ENCODE measurements around the gene KSR1.

DNA sequence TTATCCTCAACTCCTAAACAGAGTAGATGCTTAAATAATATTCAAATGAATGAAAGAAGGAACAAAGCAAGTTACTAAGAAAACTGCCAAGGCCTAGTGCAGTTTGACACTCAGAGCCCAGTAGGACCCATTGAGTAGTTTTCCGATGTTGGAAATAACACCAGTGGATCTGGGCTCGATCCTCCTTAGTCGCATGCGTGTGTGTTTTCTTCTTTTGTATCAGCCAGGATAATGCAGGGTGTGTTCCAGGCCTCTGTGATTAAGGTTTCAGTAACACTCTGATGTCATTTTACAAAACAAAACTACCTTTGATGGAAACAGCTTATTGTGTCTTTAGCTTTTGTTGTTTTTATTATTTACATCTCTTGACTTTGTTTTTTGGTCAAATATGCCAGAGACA, 24.5 kb downstream of the KSR1 start:
- TF ChIP-seq, protein P1, sequence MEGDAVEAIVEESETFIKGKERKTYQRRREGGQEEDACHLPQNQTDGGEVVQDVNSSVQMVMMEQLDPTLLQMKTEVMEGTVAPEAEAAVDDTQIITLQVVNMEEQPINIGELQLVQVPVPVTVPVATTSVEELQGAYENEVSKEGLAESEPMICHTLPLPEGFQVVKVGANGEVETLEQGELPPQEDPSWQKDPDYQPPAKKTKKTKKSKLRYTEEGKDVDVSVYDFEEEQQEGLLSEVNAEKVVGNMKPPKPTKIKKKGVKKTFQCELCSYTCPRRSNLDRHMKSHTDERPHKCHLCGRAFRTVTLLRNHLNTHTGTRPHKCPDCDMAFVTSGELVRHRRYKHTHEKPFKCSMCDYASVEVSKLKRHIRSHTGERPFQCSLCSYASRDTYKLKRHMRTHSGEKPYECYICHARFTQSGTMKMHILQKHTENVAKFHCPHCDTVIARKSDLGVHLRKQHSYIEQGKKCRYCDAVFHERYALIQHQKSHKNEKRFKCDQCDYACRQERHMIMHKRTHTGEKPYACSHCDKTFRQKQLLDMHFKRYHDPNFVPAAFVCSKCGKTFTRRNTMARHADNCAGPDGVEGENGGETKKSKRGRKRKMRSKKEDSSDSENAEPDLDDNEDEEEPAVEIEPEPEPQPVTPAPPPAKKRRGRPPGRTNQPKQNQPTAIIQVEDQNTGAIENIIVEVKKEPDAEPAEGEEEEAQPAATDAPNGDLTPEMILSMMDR (IDR thresholded peaks at IDR 0.05) = no peak
- TF ChIP-seq POLR2A (IDR thresholded peaks at IDR 0.05) = no peak
